ENCODE results near the gene LSM8. TPM values are rescaled to one million over a fixed set of nuclear protein-coding genes. Genes with fewer than 3 reads are reported as not detected.
"Not testable (repeated sequence)": the region's sequence is repeated elsewhere in the genome, so short reads cannot be mapped to it uniquely, and the experiment has no call there.

Gene LSM8
- total and polyA plus RNA-seq, 3 experiments from 2014 or later: 40.7 to 50.3 (median 46.9) TPM

DNA sequence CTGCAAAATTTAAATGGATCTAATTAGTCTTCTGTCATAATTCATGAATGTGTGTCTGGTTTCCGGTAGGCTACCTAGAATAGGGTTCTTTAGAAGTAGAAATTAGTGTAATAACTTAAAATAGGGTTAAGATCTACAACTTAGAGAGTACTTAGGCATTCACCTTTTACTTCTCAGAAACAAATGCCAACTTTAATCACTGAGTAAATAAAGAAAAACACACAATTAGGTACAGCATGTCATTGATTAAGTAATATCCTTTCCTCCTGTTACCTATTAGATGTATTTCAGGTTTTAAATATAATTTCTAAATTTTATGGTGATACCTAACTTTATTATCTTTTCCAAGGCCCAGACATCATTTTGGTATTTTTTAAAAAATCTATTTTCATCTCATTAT is 49.8 kb downstream of the LSM8 start:
- POLR2A ChIA-PET: no interaction called here
- Histone ChIP-seq H3K36me3 (ENCODE audit: insufficient read depth, low read length) (no peaks in the 10 kb centered on the region), H3K27ac (ENCODE audit: low read depth, low read length) (no peak overlapping the region), H3K4me1 (ENCODE audit: insufficient read depth, low read length) (no peaks in the 10 kb centered on the region), H3K9me3 (ENCODE audit: low read length) (no peaks in the 10 kb centered on the region), H3K27me3 (ENCODE audit: insufficient read depth, low read length, poor library complexity, severe bottlenecking) (no peaks in the 10 kb centered on the region), H3K4me3 (ENCODE audit: low read length) (no peak overlapping the region)
- Mint-ChIP-seq H3K4me1 (no peaks in the 10 kb centered on the region), H3K27ac (no peak overlapping the region), H3K9me3 (peaks cover 0 to 3% (median 0%) of the 10 kb centered on the region in 5 donors), H3K36me3 (no peaks in the 10 kb centered on the region), H3K4me3 (no peak overlapping the region), H3K27me3 (peaks cover 0 to 16% of the 10 kb centered on the region in 2 donors)
- no peak for DNase-seq
- CTCF ChIA-PET: no interaction called here

DNA sequence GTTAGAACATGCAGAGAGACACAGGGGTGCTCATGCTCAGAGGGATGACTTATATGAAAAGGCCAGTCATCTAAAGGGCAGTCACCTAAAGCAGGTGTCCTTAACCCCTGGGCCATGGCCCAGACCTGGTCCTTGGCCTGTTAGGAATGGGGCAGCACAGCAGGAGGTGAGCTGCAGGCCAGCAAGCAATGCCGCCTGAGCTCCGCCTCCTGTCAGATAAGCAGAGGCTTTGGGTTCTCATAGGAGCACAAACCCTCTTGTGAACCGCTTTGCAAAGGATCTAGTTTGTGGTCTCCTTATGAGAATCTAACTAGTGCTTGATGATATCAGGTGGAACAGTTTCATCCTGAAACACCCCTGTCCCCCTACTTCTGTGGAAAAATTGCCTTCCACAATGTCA is 55.0 kb downstream of the LSM8 start:
- H3K4me3 Mint-ChIP-seq: no peak overlapping the region
- ChIA-PET CTCF (no interaction called here), POLR2A (no interaction called here)
- Histone ChIP-seq H3K36me3 (ENCODE audit: insufficient read depth, low read length) (no peaks in the 10 kb centered on the region), H3K4me1 (ENCODE audit: insufficient read depth, low read length) (no peaks in the 10 kb centered on the region), H3K4me3 (ENCODE audit: low read length) (no peak overlapping the region), H3K27me3 (ENCODE audit: insufficient read depth, low read length, poor library complexity, severe bottlenecking) (no peaks in the 10 kb centered on the region), H3K9me3 (ENCODE audit: low read length) (no peaks in the 10 kb centered on the region), H3K27ac (ENCODE audit: low read depth, low read length) (no peak overlapping the region)
- no peaks in the 10 kb centered on the region for H3K4me1 Mint-ChIP-seq
- H3K9me3 Mint-ChIP-seq: peaks cover 0 to 4% (median 0%) of the 10 kb centered on the region in 5 donors
- H3K27ac Mint-ChIP-seq: no peak overlapping the region
- H3K36me3 Mint-ChIP-seq: no peaks in the 10 kb centered on the region
- H3K27me3 Mint-ChIP-seq: peaks cover 0 to 12% of the 10 kb centered on the region in 2 donors
- DNase-seq: no peak

DNA sequence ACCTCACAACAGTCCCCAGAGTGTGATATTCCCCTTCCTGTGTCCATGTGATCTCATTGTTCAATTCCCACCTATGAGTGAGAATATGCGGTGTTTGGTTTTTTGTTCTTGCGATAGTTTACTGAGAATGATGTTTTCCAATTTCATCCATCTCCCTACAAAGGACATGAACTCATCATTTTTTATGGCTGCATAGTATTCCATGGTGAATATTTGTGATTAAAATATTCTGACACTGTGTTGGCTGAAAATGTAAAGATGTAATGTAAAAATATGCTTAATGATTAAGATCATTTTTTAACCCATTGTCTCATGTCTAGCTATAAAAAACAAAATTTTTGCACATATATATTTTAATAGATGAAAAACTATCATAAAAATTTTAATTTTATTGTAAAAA is 56.4 kb downstream of the LSM8 start:
- H3K9me3 ChIP-seq (ENCODE audit: low read length); H3K4me1 Mint-ChIP-seq; CTCF ChIA-PET; H3K36me3 ChIP-seq (ENCODE audit: insufficient read depth, low read length); H3K36me3 Mint-ChIP-seq; POLR2A ChIA-PET; H3K27ac Mint-ChIP-seq; H3K27ac ChIP-seq (ENCODE audit: low read depth, low read length); H3K4me3 Mint-ChIP-seq; H3K4me3 ChIP-seq (ENCODE audit: low read length); H3K27me3 Mint-ChIP-seq; H3K27me3 ChIP-seq (ENCODE audit: insufficient read depth, low read length, poor library complexity, severe bottlenecking); DNase-seq; H3K4me1 ChIP-seq (ENCODE audit: insufficient read depth, low read length); H3K9me3 Mint-ChIP-seq: not testable (repeated sequence)

Other genes with a start within 250 kb of the LSM8 start
- 1 to 10 TPM in 1 of 2 experiments, under 1 TPM in 1; 0.64 to 1.8 TPM for gene ANKRD7, start 40.5 kb downstream of the LSM8 start, total RNA-seq
- gene ANKRD7, start 40.5 kb downstream of the LSM8 start, polyA plus RNA-seq: not detected